PC-3 (cell line): ENCODE data around the gene CEP112. TPM values are rescaled to one million over a fixed set of nuclear protein-coding genes. Genes with fewer than 3 reads are reported as not detected.

ENCODE experiments used
- ATAC-seq: fragments of 200-7000 bp; cut with Tn5 transposase; 2 replicates; pipeline ENCODE4 v1.9.1; 2020; ENCODE audit warnings: mild to moderate bottlenecking, moderate library complexity
- BruUV-seq: library from RNA; stranded (reverse); fragments of 400-500 nt; replicated peaks from 2 replicates; lab custom pipeline; 2021; lab: Mats Ljungman, UMichigan
- CTCF ChIA-PET: fragments of 300-600 bp; sonication (Branson Sonifier 250); formaldehyde crosslinking; loops from one replicate; lab custom pipeline; 2022; ENCODE audit warnings: antibody characterized with exemption; lab: Charles Lee
- POLR2A ChIA-PET: fragments of 300-600 bp; sonication (Branson Sonifier 250); formaldehyde crosslinking; loops from one replicate; lab custom pipeline; 2022; ENCODE audit warnings: antibody characterized with exemption; ENCODE audit not compliant: unreplicated experiment; lab: Charles Lee
- DNase-seq: peaks from one replicate; pipeline ENCODE4 v3.0.0-alpha.2; 2015
- H2AFZ ChIP-seq: fragments of 300-600 bp; sonication (generic); 2 replicates; pipeline ENCODE4 v1.6.0; 2016; ENCODE audit warnings: antibody characterized with exemption, low read length
- H3F3A ChIP-seq: fragments of 300-600 bp; sonication (generic); one replicate; pipeline ENCODE4 v1.6.0; 2017; ENCODE audit warnings: antibody characterized with exemption, low read length, control low read depth, mild to moderate bottlenecking; ENCODE audit not compliant: unreplicated experiment
- H3K27ac ChIP-seq: fragments of 300-600 bp; sonication (generic); 2 replicates; pipeline ENCODE4 v1.5.1; 2016; ENCODE audit warnings: mild to moderate bottlenecking, low read length
- H3K27me3 ChIP-seq: fragments of 300-600 bp; sonication (generic); 2 replicates; pipeline ENCODE4 v1.6.1; 2016; ENCODE audit warnings: low read length, mixed read lengths
- H3K36me3 ChIP-seq: fragments of 300-600 bp; sonication (generic); 2 replicates; pipeline ENCODE4 v1.6.1; 2016; ENCODE audit warnings: low read depth, mixed run types, low read length, mixed read lengths
- H3K4me1 ChIP-seq: fragments of 300-600 bp; sonication (generic); 2 replicates; pipeline ENCODE4 v1.5.1; 2016; ENCODE audit warnings: low read length; ENCODE audit not compliant: insufficient read depth
- H3K4me2 ChIP-seq: fragments of 300-600 bp; sonication (generic); 2 replicates; pipeline ENCODE4 v1.6.0; 2016; ENCODE audit warnings: low read length
- H3K4me3 ChIP-seq: fragments of 300-600 bp; sonication (generic); 2 replicates; pipeline ENCODE4 v1.5.1; 2016; ENCODE audit warnings: mild to moderate bottlenecking, low read length, mixed read lengths
- H3K79me2 ChIP-seq: fragments of 300-600 bp; sonication (generic); 2 replicates; pipeline ENCODE4 v1.6.1; 2017; ENCODE audit warnings: low read length, mixed read lengths
- H3K9ac ChIP-seq: fragments of 300-600 bp; sonication (generic); 2 replicates; pipeline ENCODE4 v1.6.0; 2016; ENCODE audit warnings: mild to moderate bottlenecking, low read length
- H3K9me2 ChIP-seq: fragments of 300-600 bp; sonication (generic); replicated peaks from 2 replicates; pipeline ENCODE4 v1.6.1; 2016; ENCODE audit warnings: mixed run types, low read length, mixed read lengths
- H3K9me3 ChIP-seq: fragments of 300-600 bp; sonication (generic); 2 replicates; pipeline ENCODE4 v1.6.1; 2016; ENCODE audit warnings: low read length, mixed read lengths
- H4K20me1 ChIP-seq: fragments of 300-600 bp; sonication (generic); 2 replicates; pipeline ENCODE4 v1.6.1; 2016; ENCODE audit warnings: low read length, mixed read lengths
- CTCF ChIP-seq: fragments of 300-600 bp; sonication (generic); conservative IDR thresholded peaks from 2 replicates; pipeline ENCODE4 v1.5.1; 2017; ENCODE audit warnings: antibody characterized with exemption, low read depth, mild to moderate bottlenecking, low read length
- EZH2 ChIP-seq: fragments of 300-600 bp; sonication (generic); IDR thresholded peaks from one replicate; pipeline ENCODE4 v1.6.1; 2017; ENCODE audit warnings: antibody characterized with exemption, mild to moderate bottlenecking, low read length; ENCODE audit not compliant: unreplicated experiment
- EZH2phosphoT487 ChIP-seq: fragments of 300-600 bp; sonication (generic); IDR thresholded peaks from 2 replicates; pipeline ENCODE4 v1.6.1; 2018; ENCODE audit warnings: mild to moderate bottlenecking, antibody characterized with exemption, low read length, borderline replicate concordance
- intact Hi-C: fragments of 100-400 bp; cut with micrococcal nuclease; formaldehyde crosslinking; loops from 2 replicates; pipeline ENCODE4 v1.9.0; 2023
- total RNA-seq: library from RNA; depleted of rRNA; stranded (reverse); fragments of >200 nt; gene quantifications from 2 replicates; pipeline ENCODE4 v1.2.3, GENCODE V29; 2014

The CEP112 gene
- total RNA-seq, 1 experiment from 2014 or later: 6.5 TPM

- Histone ChIP-seq H4K20me1 (no peaks in the 10 kb centered on the region), H3K9ac (no peak overlapping the region), H3K4me3 (no peak overlapping the region), H2AFZ (no peak overlapping the region), H3K36me3 (no peaks in the 10 kb centered on the region), H3K4me1 (no peaks in the 10 kb centered on the region), H3K9me2 (no peaks in the 10 kb centered on the region), H3K9me3 (no peaks in the 10 kb centered on the region), H3K4me2 (no peak overlapping the region), H3K27ac (no peak overlapping the region), H3K27me3 (no peaks in the 10 kb centered on the region), H3K79me2 (no peaks in the 10 kb centered on the region), H3F3A (no peaks in the 10 kb centered on the region)
- DNase-seq (no peak), ATAC-seq (no peak)
- TF ChIP-seq CTCF (no peak), EZH2 (no peak), EZH2phosphoT487 (no peak)
- CTCF ChIA-PET: no interaction called here
- intact Hi-C loops: no loop called here
- BruUV-seq: no TSS peak
- POLR2A ChIA-PET: no interaction called here
Observed at GRCh38 chr17:65952586-65952985, 239.3 kb downstream of the CEP112 start.

GRCh38 chr17:65952015-65952414, 239.9 kb downstream of the CEP112 start:
- H3K9me3 ChIP-seq: no peaks in the 10 kb centered on the region
- no peak overlapping the region for H3K4me3 ChIP-seq
- no TSS peak for BruUV-seq
- H4K20me1 ChIP-seq: no peaks in the 10 kb centered on the region
- ChIA-PET POLR2A (no interaction called here), CTCF (no interaction called here)
- H3F3A ChIP-seq: no peaks in the 10 kb centered on the region
- H3K4me2 ChIP-seq: no peak overlapping the region
- no peak overlapping the region for H3K27ac ChIP-seq
- H3K9me2 ChIP-seq: no peaks in the 10 kb centered on the region
- DNase-seq (no peak), ATAC-seq (no peak)
- no peaks in the 10 kb centered on the region for H3K4me1 ChIP-seq
- TF ChIP-seq EZH2: no peak
- TF ChIP-seq CTCF: no peak
- no peak for TF ChIP-seq EZH2phosphoT487
- no peaks in the 10 kb centered on the region for H3K79me2 ChIP-seq
- no peaks in the 10 kb centered on the region for H3K27me3 ChIP-seq
- no peak overlapping the region for H3K9ac ChIP-seq
- H2AFZ ChIP-seq: no peak overlapping the region
- no peaks in the 10 kb centered on the region for H3K36me3 ChIP-seq
- intact Hi-C loops: no loop called here

GRCh38 chr17:65947831-65948230, 244.1 kb downstream of the CEP112 start:
- Histone ChIP-seq H3K9me3 (no peaks in the 10 kb centered on the region), H3K27ac (no peak overlapping the region), H3K27me3 (no peaks in the 10 kb centered on the region), H3K4me1 (peaks cover 3% of the 10 kb centered on the region; the same call in 1 of the 2 replicates), H3F3A (no peaks in the 10 kb centered on the region), H3K79me2 (no peaks in the 10 kb centered on the region), H3K9ac (no peak overlapping the region), H2AFZ (no peak overlapping the region), H3K4me3 (no peak overlapping the region), H3K4me2 (no peak overlapping the region), H4K20me1 (no peaks in the 10 kb centered on the region), H3K36me3 (no peaks in the 10 kb centered on the region), H3K9me2 (no peaks in the 10 kb centered on the region)
- no peak for TF ChIP-seq EZH2phosphoT487
- no peak for TF ChIP-seq EZH2
- TF ChIP-seq CTCF: no peak
- no peak for ATAC-seq
- no TSS peak for BruUV-seq
- intact Hi-C loops: no loop called here
- ChIA-PET POLR2A (no interaction called here), CTCF (no interaction called here)
- peak; percentile 8 for DNase-seq
